Karpas-422 (cell line): ENCODE results near the gene AGPAT1. TPM values are rescaled to one million over a fixed set of nuclear protein-coding genes. Genes with fewer than 3 reads are reported as not detected.

ENCODE experiments used
- DNase-seq: peaks from one replicate; pipeline ENCODE4 v3.0.0-alpha.2; 2015
- H2AFZ ChIP-seq: fragments of 200-600 bp; sonication (generic); 2 replicates; pipeline ENCODE4 v1.6.1; 2014; ENCODE audit warnings: antibody characterized with exemption, low read length, mixed read lengths
- H3K27ac ChIP-seq: fragments of 200-600 bp; sonication (generic); 2 replicates; pipeline ENCODE4 v1.5.1; 2014; ENCODE audit warnings: mild to moderate bottlenecking, low read length, moderate library complexity
- H3K27me3 ChIP-seq: fragments of 200-600 bp; sonication (generic); 2 replicates; pipeline ENCODE4 v1.6.1; 2014; ENCODE audit warnings: low read length, mixed read lengths
- H3K36me3 ChIP-seq: fragments of 200-600 bp; sonication (generic); 2 replicates; pipeline ENCODE4 v1.6.1; 2014; ENCODE audit warnings: low read length, mixed read lengths; ENCODE audit not compliant: insufficient read depth
- H3K4me1 ChIP-seq: fragments of 200-600 bp; sonication (generic); 2 replicates; pipeline ENCODE4 v1.6.1; 2014; ENCODE audit warnings: mild to moderate bottlenecking, low read length, mixed read lengths
- H3K4me2 ChIP-seq: fragments of 200-600 bp; sonication (generic); 2 replicates; pipeline ENCODE4 v1.6.1; 2014; ENCODE audit warnings: low read length, low read depth, mild to moderate bottlenecking; ENCODE audit not compliant: poor library complexity, severe bottlenecking
- H3K4me3 ChIP-seq: fragments of 200-600 bp; sonication (generic); 2 replicates; pipeline ENCODE4 v1.5.1; 2014; ENCODE audit warnings: mild to moderate bottlenecking, antibody characterized with exemption, low read length, mixed read lengths
- H3K79me2 ChIP-seq: fragments of 200-600 bp; sonication (generic); 2 replicates; pipeline ENCODE4 v1.6.1; 2014; ENCODE audit warnings: mild to moderate bottlenecking, low read length, mixed read lengths
- H3K9ac ChIP-seq: fragments of 200-600 bp; sonication (generic); 2 replicates; pipeline ENCODE4 v1.6.0; 2014; ENCODE audit warnings: low read length
- H3K9me2 ChIP-seq: fragments of 200-600 bp; sonication (generic), shearing (Covaris generic); replicated peaks from 2 replicates; pipeline ENCODE4 v1.6.0; 2014; ENCODE audit warnings: mild to moderate bottlenecking, low read length, moderate library complexity; ENCODE audit not compliant: insufficient read depth
- H3K9me3 ChIP-seq: fragments of 300-700, 200-600 bp; sonication (generic); 2 replicates; pipeline ENCODE4 v1.6.1; 2014; ENCODE audit warnings: low read length, mixed read lengths
- H4K20me1 ChIP-seq: fragments of 200-600 bp; sonication (generic); 2 replicates; pipeline ENCODE4 v1.6.1; 2014; ENCODE audit warnings: mild to moderate bottlenecking, antibody characterized with exemption, low read length, low read depth; ENCODE audit not compliant: insufficient read depth
- total RNA-seq: library from RNA; depleted of rRNA; stranded (reverse); fragments of >200 nt; shearing (Covaris generic); gene quantifications from 2 replicates; pipeline ENCODE4 v1.2.3, GENCODE V29; 2014; ENCODE audit warnings: low replicate concordance

The AGPAT1 gene
- total RNA-seq, 1 experiment from 2014 or later: 74.5 TPM

- H4K20me1 ChIP-seq: no peaks in the 10 kb centered on the region
- H3K36me3 ChIP-seq: peaks cover 7% of the 10 kb centered on the region
- peaks cover 34% of the 10 kb centered on the region for H3K79me2 ChIP-seq
- peak overlapping the region; percentile 88 for H3K9ac ChIP-seq
- peaks cover 34% of the 10 kb centered on the region for H3K4me1 ChIP-seq
- peak overlapping the region; percentile 71 for H3K4me2 ChIP-seq
- no peaks in the 10 kb centered on the region for H3K9me3 ChIP-seq
- no peak for DNase-seq
- peak overlapping the region; percentile 87 for H3K4me3 ChIP-seq
- no peaks in the 10 kb centered on the region for H3K9me2 ChIP-seq
- H2AFZ ChIP-seq: no peak overlapping the region
- no peak overlapping the region; the same call in 1 of the 2 replicates for H3K27ac ChIP-seq
- no peaks in the 10 kb centered on the region for H3K27me3 ChIP-seq
These were observed 4.0 kb upstream of the AGPAT1 start for GRCh38 chr6:32179766-32180405.

- H3K27ac ChIP-seq: peak overlapping the region; percentile 68
- peaks cover 42% of the 10 kb centered on the region for H3K79me2 ChIP-seq
- peaks cover 7% of the 10 kb centered on the region for H3K36me3 ChIP-seq
- H3K4me3 ChIP-seq: peak overlapping the region; percentile 87
- H3K4me1 ChIP-seq: peaks cover 45% of the 10 kb centered on the region
- peak overlapping the region; percentile 71 for H3K4me2 ChIP-seq
- H3K9ac ChIP-seq: peak overlapping the region; percentile 88
- no peak overlapping the region for H2AFZ ChIP-seq
- H4K20me1 ChIP-seq: no peaks in the 10 kb centered on the region
- H3K9me2 ChIP-seq: no peaks in the 10 kb centered on the region
- no peaks in the 10 kb centered on the region for H3K9me3 ChIP-seq
- H3K27me3 ChIP-seq: no peaks in the 10 kb centered on the region
- peak; percentile 65 for DNase-seq
These were observed 2.9 kb upstream of the AGPAT1 start for GRCh38 chr6:32178547-32179440.

- H3K9me3 ChIP-seq: no peaks in the 10 kb centered on the region
- H3K79me2 ChIP-seq: peaks cover 51% of the 10 kb centered on the region
- H3K4me2 ChIP-seq: peak within 1 kb of the TSS; percentile 79
- H3K4me1 ChIP-seq: peaks cover 51% of the 10 kb centered on the region
- peak within 1 kb of the TSS; percentile 68 for H3K27ac ChIP-seq
- no peak within 1 kb of the TSS for H2AFZ ChIP-seq
- H3K9me2 ChIP-seq: no peaks in the 10 kb centered on the region
- DNase-seq: peak; percentile 100
- peak within 1 kb of the TSS; percentile 88 for H3K9ac ChIP-seq
- peak within 1 kb of the TSS; percentile 94 for H3K4me3 ChIP-seq
- peaks cover 4% of the 10 kb centered on the region for H3K36me3 ChIP-seq
- H3K27me3 ChIP-seq: no peaks in the 10 kb centered on the region
- H4K20me1 ChIP-seq: no peaks in the 10 kb centered on the region
These were observed 2.1 kb upstream of the AGPAT1 start, which contains the start of gene RNF5 for GRCh38 chr6:32177788-32178546. Gene RNF5, plus strand, starts transcription at chr6:32178405. Its CDS starts 107 bp downstream, at chr6:32178512.

- peak overlapping the region; percentile 71 for H3K9ac ChIP-seq
- DNase-seq: peak; percentile 55
- H3K4me2 ChIP-seq: peak overlapping the region; percentile 79
- H3K9me3 ChIP-seq: no peaks in the 10 kb centered on the region
- no peak overlapping the region for H2AFZ ChIP-seq
- peaks cover 51% of the 10 kb centered on the region for H3K4me1 ChIP-seq
- no peaks in the 10 kb centered on the region for H3K9me2 ChIP-seq
- H3K79me2 ChIP-seq: peaks cover 57% of the 10 kb centered on the region
- H3K27me3 ChIP-seq: no peaks in the 10 kb centered on the region
- no peaks in the 10 kb centered on the region for H4K20me1 ChIP-seq
- H3K4me3 ChIP-seq: peak overlapping the region; percentile 94
- peak overlapping the region; percentile 66 for H3K27ac ChIP-seq
- no peaks in the 10 kb centered on the region; the same call in 1 of the 2 replicates for H3K36me3 ChIP-seq
These were observed 1.4 kb upstream of the AGPAT1 start for GRCh38 chr6:32177183-32177787.

GRCh38 chr6:32176476-32177182 lies 745 bp upstream of the AGPAT1 start:
- Histone ChIP-seq H3K36me3 (no peaks in the 10 kb centered on the region; the same call in 1 of the 2 replicates), H3K27me3 (no peaks in the 10 kb centered on the region), H4K20me1 (no peaks in the 10 kb centered on the region), H3K79me2 (peaks cover 60% of the 10 kb centered on the region), H3K9me2 (no peaks in the 10 kb centered on the region), H3K27ac (peak overlapping the region; percentile 66), H3K9ac (peak overlapping the region; percentile 71), H3K9me3 (no peaks in the 10 kb centered on the region), H3K4me1 (peaks cover 51% of the 10 kb centered on the region), H2AFZ (no peak overlapping the region), H3K4me3 (peak overlapping the region; percentile 94), H3K4me2 (peak overlapping the region; percentile 79)
- DNase-seq: no peak

GRCh38 chr6:32175322-32175710 lies 568 bp downstream of the AGPAT1 start:
- H3K9me3 ChIP-seq: no peaks in the 10 kb centered on the region
- H3K79me2 ChIP-seq: peaks cover 61% of the 10 kb centered on the region
- peak; percentile 56 for DNase-seq
- no peaks in the 10 kb centered on the region for H3K36me3 ChIP-seq
- H2AFZ ChIP-seq: no peak overlapping the region
- peaks cover 48% of the 10 kb centered on the region for H3K4me1 ChIP-seq
- peak overlapping the region; percentile 34; the same call in 1 of the 2 replicates for H3K27ac ChIP-seq
- H3K9ac ChIP-seq: peak overlapping the region; percentile 98
- no peaks in the 10 kb centered on the region for H3K27me3 ChIP-seq
- no peaks in the 10 kb centered on the region for H3K9me2 ChIP-seq
- peak overlapping the region; percentile 94 for H3K4me3 ChIP-seq
- no peaks in the 10 kb centered on the region for H4K20me1 ChIP-seq
- peak overlapping the region; percentile 79 for H3K4me2 ChIP-seq

- Histone ChIP-seq H3K79me2 (peaks cover 52% of the 10 kb centered on the region), H3K27me3 (no peaks in the 10 kb centered on the region), H4K20me1 (no peaks in the 10 kb centered on the region), H3K9me2 (no peaks in the 10 kb centered on the region), H3K4me1 (peaks cover 39% of the 10 kb centered on the region), H2AFZ (no peak overlapping the region), H3K4me3 (peak overlapping the region; percentile 94), H3K36me3 (no peaks in the 10 kb centered on the region), H3K27ac (no peak overlapping the region), H3K9ac (peak overlapping the region; percentile 98), H3K4me2 (peak overlapping the region; percentile 79), H3K9me3 (no peaks in the 10 kb centered on the region)
- DNase-seq: no peak
These were observed 1.5 kb downstream of the AGPAT1 start for GRCh38 chr6:32174416-32174815.
